Spleen (tissue), 7 donors: ENCODE data around the gene WDR7.

ENCODE experiments used
- CTCF ChIP-seq, 11 experiments: fragments of 200-600 bp in 7 of 11; fragments of 450-650 bp in 4 of 11; sonication (generic) in 4 of 11; IDR thresholded peaks in 8 of 11; conservative IDR thresholded peaks in 3 of 11; 1 replicate in 7 of 11; 2 replicates in 4 of 11; pipeline versions ENCODE4 v1.4.0 to v1.8.0; 2016 to 2021; ENCODE audit warnings: antibody characterized with exemption in 11 of 11, inconsistent platforms in 4 of 11, mild to moderate bottlenecking in 1 of 11
- POLR2AphosphoS5 ChIP-seq, 3 donors: sonication (generic); formaldehyde crosslinking; IDR thresholded peaks; one replicate each; pipeline ENCODE4 v1.5.1; 2017; ENCODE audit warnings: antibody characterized with exemption in 3 of 3
- donor health status: DM: no; HTN: no; CAD: no; lungs with moderate emphysema.
- donor health status: DM: no; HTN: no; CAD: no.
- donor health status: DM: no; HTN: no; CAD: no.

- TF ChIP-seq POLR2AphosphoS5 (IDR thresholded peaks at IDR 0.05) (no peak), CTCF (IDR thresholded peaks at IDR 0.05 in 8 of 11, conservative IDR thresholded peaks at IDR 0.05 in 3 of 11) (no peak)
Measured at GRCh38 chr18:56902653-56903052, 251.5 kb downstream of the WDR7 start.
